Chondrocyte (in vitro differentiated cells): ENCODE measurements around the gene CPO. TPM values are rescaled to one million over a fixed set of nuclear protein-coding genes. Genes with fewer than 3 reads are reported as not detected.

ENCODE experiments used
- DNase-seq: peaks from one replicate; pipeline ENCODE4 v3.0.0; 2021; ENCODE audit warnings: mixed read lengths, low spot score
- H3K27ac Mint-ChIP-seq: one replicate; pipeline ENCODE4 v1.8.0; 2021; ENCODE audit warnings: mild to moderate bottlenecking, moderate library complexity, mixed read lengths; ENCODE audit not compliant: unreplicated experiment
- H3K27me3 Mint-ChIP-seq: 2 replicates; pipeline ENCODE4 v1.8.0; 2021; ENCODE audit warnings: low read depth, mixed read lengths
- H3K36me3 Mint-ChIP-seq: 2 replicates; pipeline ENCODE4 v1.8.0; 2021; ENCODE audit warnings: low read depth, mixed read lengths
- H3K4me1 Mint-ChIP-seq: 2 replicates; pipeline ENCODE4 v1.8.0; 2021; ENCODE audit warnings: low read depth, mild to moderate bottlenecking, mixed read lengths
- H3K4me3 Mint-ChIP-seq: one replicate; pipeline ENCODE4 v1.8.0; 2021; ENCODE audit warnings: mild to moderate bottlenecking, moderate library complexity, mixed read lengths; ENCODE audit not compliant: unreplicated experiment
- H3K9me3 Mint-ChIP-seq: 2 replicates; pipeline ENCODE4 v1.8.0; 2021; ENCODE audit warnings: low read depth, mixed read lengths
- CTCF ChIP-seq: fragments of 200-600 bp; sonication (generic); IDR thresholded peaks from 2 replicates; pipeline ENCODE4 v1.5.0; 2021; ENCODE audit warnings: antibody characterized with exemption, mild to moderate bottlenecking, moderate library complexity
- total RNA-seq: library from RNA; stranded (reverse); gene quantifications from 3 replicates; pipeline ENCODE4 v1.2.1, GENCODE V29; 2021

The CPO gene
- total RNA-seq, 1 donor from 2014 or later: not detected

DNA sequence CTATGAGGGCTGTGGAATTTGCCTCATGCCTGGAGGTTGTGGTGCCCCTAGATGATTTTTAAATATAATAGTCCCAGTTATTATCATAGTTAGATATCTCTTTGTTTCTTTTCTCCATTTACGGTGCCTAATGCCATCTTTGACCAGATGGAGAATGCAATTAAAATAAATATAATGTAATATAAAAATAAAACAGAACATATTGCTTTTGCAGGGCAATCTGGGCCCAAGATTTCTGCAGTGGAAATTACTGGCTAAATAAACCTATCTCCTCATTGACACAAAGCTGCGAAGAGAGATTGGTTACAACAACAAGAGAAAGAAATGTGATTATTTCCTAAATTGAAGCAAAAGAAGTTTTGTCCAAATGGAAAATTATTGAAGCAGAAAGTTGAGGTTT lies 51.8 kb downstream of the CPO start:
- peaks cover 9% of the 10 kb centered on the region for H3K4me1 Mint-ChIP-seq
- no peaks in the 10 kb centered on the region for H3K27me3 Mint-ChIP-seq
- DNase-seq: no peak
- H3K36me3 Mint-ChIP-seq: no peaks in the 10 kb centered on the region
- H3K9me3 Mint-ChIP-seq: peaks cover 2% of the 10 kb centered on the region
- H3K4me3 Mint-ChIP-seq: no peak overlapping the region
- no peak for TF ChIP-seq CTCF
- no peak overlapping the region for H3K27ac Mint-ChIP-seq

GRCh38 chr2:206993396-206993911 lies 54.1 kb downstream of the CPO start:
- Mint-ChIP-seq H3K4me1 (peaks cover 9% of the 10 kb centered on the region), H3K27me3 (no peaks in the 10 kb centered on the region), H3K4me3 (no peak overlapping the region), H3K27ac (no peak overlapping the region), H3K36me3 (no peaks in the 10 kb centered on the region), H3K9me3 (peaks cover 18% of the 10 kb centered on the region)
- TF ChIP-seq CTCF: no peak
- DNase-seq: no peak

DNA sequence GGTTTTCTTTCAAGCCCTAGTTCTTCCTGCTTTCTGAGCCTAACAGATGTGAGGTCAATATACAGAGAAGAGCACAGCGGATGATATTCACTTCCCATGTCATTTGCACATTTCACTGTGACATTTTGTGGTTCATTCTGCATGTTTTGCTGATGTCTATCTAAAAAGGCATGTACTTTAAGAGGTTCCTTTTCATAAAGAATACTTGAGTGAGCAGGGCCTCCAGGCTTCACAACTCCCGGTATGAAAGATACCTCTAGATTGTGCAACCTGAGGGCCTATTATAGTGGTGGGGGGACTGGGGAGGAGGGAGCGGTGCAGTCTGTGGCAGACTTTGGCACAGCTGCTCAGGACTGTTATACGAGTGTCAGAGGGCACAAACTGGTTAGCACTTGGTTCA lies 54.6 kb downstream of the CPO start:
- Mint-ChIP-seq H3K4me3 (no peak overlapping the region), H3K9me3 (peaks cover 18% of the 10 kb centered on the region), H3K27ac (no peak overlapping the region), H3K36me3 (no peaks in the 10 kb centered on the region), H3K27me3 (no peaks in the 10 kb centered on the region), H3K4me1 (peaks cover 9% of the 10 kb centered on the region)
- no peak for DNase-seq
- TF ChIP-seq CTCF: no peak

DNA sequence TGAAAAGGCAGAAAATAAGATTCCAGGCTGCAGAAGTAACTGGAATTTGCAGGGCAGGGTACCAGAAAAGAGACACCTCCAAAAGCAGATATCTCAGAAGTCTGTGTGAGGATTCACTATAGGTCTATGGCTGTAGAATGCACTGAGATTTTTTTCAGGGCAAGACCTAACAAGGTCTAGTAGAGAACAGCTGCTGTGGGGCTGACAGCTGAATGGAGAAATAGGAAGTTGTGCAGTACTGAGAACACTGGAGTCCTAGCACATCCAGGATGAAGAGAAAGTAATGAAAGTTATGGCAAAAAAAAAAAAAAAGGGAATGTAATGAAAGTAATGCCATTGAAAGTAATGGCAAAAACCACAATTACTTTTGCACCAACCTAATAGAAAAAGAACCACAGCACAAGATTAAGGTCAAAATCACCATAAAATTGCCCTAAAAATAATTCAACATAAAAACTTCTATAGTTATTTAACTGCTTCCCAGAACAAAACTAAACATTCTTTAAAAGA lies 57.3 kb downstream of the CPO start:
- H3K4me3 Mint-ChIP-seq: no peak overlapping the region

More for the DNA sequence above, 57.3 kb downstream of the CPO start:
- Mint-ChIP-seq H3K36me3 (no peaks in the 10 kb centered on the region), H3K27ac (no peak overlapping the region), H3K9me3 (peaks cover 29% of the 10 kb centered on the region), H3K4me1 (peaks cover 7% of the 10 kb centered on the region), H3K27me3 (no peaks in the 10 kb centered on the region)
- no peak for TF ChIP-seq CTCF
- no peak for DNase-seq
